GM18861 (cell line): ENCODE measurements around the gene ALDH5A1.

Source experiments
- ATAC-seq: cut with Tn5 transposase; IDR thresholded peaks from one replicate; pipeline ENCODE4 v1.9.1; 2021; ENCODE audit not compliant: unreplicated experiment

The ALDH5A1 gene

GRCh38 chr6:24522228-24523176 lies 27.7 kb downstream of the ALDH5A1 start:
- ATAC-seq: peak; percentile 50

- ATAC-seq: no peak
Observed at GRCh38 chr6:24524329-24524728, 29.6 kb downstream of the ALDH5A1 start.

- ATAC-seq: no peak
Observed at GRCh38 chr6:24524805-24525204, 30.0 kb downstream of the ALDH5A1 start.

- no peak for ATAC-seq
Observed at GRCh38 chr6:24529985-24530384, 35.2 kb downstream of the ALDH5A1 start.

GRCh38 chr6:24534329-24534728 lies 39.6 kb downstream of the ALDH5A1 start:
- ATAC-seq: no peak

- ATAC-seq: no peak
Observed at GRCh38 chr6:24535210-24535609, 40.4 kb downstream of the ALDH5A1 start.

- ATAC-seq: no peak
Observed at GRCh38 chr6:24536466-24536865, 41.7 kb downstream of the ALDH5A1 start.

- ATAC-seq: no peak
Observed at GRCh38 chr6:24537082-24537699, 42.4 kb downstream of the ALDH5A1 start.

GRCh38 chr6:24537771-24538385 lies 43.1 kb downstream of the ALDH5A1 start:
- ATAC-seq: no peak

- ATAC-seq: no peak
Observed at GRCh38 chr6:24539416-24539815, 44.6 kb downstream of the ALDH5A1 start.

GRCh38 chr6:24540197-24540596 lies 45.4 kb downstream of the ALDH5A1 start:
- no peak for ATAC-seq

- ATAC-seq: no peak
Observed at GRCh38 chr6:24543683-24544082, 48.9 kb downstream of the ALDH5A1 start.

GRCh38 chr6:24545183-24545582 lies 50.4 kb downstream of the ALDH5A1 start:
- ATAC-seq: no peak

- ATAC-seq: no peak
Observed at GRCh38 chr6:24545691-24546090, 50.9 kb downstream of the ALDH5A1 start.

GRCh38 chr6:24546439-24546838 lies 51.7 kb downstream of the ALDH5A1 start:
- no peak for ATAC-seq

- ATAC-seq: no peak
Observed at GRCh38 chr6:24547243-24547642, 52.5 kb downstream of the ALDH5A1 start.

- ATAC-seq: no peak
Observed at GRCh38 chr6:24549158-24549557, 54.4 kb downstream of the ALDH5A1 start.

GRCh38 chr6:24549674-24550353 lies 55.0 kb downstream of the ALDH5A1 start:
- ATAC-seq: no peak

- no peak for ATAC-seq
Observed at GRCh38 chr6:24551139-24551538, 56.4 kb downstream of the ALDH5A1 start.

- no peak for ATAC-seq
Observed at GRCh38 chr6:24554474-24554873, 59.7 kb downstream of the ALDH5A1 start.

GRCh38 chr6:24558516-24558915 lies 63.7 kb downstream of the ALDH5A1 start:
- no peak for ATAC-seq
